GM19468 (cell line): ENCODE results near the gene PHF21B.

Experiments used
- ATAC-seq: cut with Tn5 transposase; IDR thresholded peaks from one replicate; pipeline ENCODE4 v1.9.1; 2021; ENCODE audit warnings: mild to moderate bottlenecking, moderate library complexity, moderate number of reproducible peaks; ENCODE audit not compliant: unreplicated experiment; ENCODE audit errors: extremely low read depth

PHF21B gene

DNA sequence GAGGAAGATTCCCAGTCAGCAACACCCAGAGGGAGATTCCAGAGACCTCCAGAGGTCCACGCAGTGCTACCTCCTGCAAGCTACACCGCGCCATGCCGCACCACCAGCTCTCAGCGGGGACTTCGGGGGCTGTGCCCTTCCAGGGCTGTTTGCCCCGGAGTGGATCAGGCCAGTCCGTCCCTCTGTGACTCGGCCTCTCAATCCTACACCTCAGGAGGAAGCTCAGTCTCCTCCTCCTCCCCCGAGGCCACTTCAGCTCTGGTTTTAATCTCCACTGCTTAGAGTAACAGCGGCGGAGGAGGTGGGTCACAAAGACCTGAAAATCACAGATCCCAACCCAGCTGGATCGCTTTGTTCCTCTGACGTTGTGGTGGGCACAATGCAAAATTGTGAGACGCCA is 68.6 kb downstream of the PHF21B start:
- ATAC-seq: no peak

DNA sequence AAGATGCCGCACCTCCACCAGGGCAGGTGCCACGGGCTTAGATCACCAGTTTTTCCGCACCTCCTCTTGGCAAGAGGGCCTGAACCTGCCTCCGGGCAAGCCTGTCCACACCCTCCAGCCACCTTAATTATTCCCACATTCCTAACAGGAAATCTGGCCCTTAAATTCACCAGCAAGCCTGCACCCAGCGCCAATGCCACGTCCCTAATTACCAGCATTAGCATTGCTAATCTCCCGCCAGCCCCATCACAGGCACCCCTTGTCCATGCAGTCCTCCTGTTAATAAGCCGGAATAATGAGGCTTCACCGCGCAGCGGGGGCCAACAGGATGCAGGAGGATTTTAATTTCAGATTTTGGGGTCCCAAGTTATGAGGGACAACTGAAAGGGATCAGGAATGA is 69.7 kb downstream of the PHF21B start:
- ATAC-seq: no peak

DNA sequence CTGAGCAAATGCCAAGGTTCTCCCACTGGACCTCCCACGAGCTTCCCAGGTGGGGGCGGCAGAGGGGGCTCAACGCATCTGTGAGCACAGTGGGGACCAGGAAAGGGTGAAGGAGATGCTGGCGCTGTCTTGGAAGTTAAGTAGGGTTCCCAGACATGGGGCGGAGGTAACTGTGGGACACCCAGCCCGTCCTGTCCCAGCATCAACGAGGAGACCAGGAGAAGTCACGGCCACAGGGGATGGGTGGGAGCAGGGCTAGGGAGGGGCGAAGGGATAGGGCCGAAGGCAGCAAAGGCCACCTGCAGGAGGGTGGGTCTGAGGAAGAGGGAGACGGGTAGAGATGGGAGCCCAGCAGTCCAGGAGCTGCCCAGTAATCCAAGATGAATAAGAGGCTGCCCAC is 70.4 kb downstream of the PHF21B start:
- ATAC-seq: no peak

DNA sequence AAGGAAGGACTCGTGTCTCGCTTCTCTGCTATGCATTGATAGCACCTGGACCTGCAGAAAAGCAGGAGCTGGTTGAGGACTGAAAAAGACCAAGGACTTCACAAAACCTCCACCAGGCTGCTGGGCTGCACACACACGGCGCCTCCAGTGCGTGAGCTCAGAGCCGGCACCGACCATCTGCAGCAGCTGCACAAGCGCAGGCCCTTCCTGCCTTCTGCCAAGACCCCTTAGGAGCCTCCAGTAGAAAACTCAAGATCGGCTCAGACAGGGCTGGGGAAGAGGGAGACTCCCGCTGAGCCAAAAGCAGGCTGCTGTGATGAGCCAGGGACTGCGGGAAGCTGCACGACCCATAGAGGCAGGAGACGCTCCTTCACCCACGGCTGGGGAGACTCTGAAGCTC is 70.9 kb downstream of the PHF21B start:
- no peak for ATAC-seq

DNA sequence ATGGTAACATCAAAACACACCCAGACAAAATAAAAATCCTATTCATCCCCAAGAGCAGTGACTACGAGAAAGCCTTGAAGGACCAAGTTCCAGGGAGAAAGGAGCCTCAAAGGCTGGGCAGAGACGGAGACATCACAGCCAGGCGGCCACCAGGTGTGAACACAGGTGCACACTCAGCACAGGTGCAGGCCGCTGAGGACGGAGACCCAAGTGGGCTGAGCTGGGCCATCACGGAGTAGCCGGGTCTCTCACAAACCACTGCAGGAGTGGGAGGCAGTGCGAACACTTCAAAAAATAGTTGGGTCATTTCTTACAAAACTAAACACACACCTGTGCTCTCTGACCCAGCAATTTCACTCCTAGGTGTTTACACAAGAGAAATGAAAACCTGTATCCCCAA is 72.6 kb downstream of the PHF21B start:
- no peak for ATAC-seq

DNA sequence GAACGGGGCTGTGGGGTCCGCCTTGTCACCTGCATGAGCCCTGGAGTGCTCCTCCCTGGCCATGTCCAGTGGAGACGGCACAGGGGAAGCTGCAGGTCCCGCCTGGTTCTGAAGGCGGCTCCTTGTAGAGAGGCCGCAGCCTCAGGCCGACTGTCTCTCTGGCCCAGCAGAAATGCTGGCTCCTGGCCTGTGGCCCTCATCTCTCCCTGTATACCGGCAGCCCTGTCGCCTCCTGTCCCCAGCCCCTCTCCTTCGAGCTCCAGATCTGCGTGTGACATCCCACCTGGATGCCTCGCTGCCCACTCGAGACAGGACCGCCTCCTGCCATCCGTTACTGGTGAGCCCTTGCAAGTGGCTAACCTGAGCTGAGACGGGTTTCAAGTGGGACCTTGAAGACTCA is 73.6 kb downstream of the PHF21B start:
- no peak for ATAC-seq

DNA sequence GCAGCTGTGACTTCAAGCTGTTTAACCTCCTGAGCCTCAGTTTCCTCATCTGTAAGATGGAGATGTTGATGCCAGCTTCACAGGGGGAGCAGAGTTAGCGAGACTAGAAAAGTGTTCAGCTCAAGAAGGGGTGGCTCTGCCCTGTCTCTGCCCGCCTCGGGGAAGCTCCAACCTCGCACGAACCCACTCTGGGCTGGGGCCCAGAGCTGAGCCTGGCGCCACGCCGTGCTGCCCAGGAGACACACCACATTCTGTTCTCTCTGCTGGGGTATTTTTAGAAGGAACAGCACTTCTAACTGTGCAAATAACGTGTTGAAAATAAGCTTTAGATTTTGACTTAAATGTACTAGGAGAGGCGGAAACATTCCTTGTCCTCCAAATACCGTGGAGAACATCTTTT is 74.1 kb downstream of the PHF21B start:
- no peak for ATAC-seq

DNA sequence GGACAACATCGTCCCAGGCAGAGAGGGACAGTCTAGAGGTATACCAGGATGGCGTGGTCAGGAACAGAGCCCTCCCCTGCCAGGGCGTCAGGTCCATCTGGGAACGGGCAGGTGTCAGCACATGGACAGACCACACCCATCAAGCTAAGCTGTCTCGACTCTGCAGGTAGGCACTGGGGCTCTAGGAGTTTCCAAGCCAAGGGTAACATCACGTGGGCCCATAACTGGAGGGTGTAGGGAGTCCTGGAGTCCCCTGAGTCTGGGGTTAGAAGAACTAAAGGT is 75.4 kb downstream of the PHF21B start:
- ATAC-seq: no peak

DNA sequence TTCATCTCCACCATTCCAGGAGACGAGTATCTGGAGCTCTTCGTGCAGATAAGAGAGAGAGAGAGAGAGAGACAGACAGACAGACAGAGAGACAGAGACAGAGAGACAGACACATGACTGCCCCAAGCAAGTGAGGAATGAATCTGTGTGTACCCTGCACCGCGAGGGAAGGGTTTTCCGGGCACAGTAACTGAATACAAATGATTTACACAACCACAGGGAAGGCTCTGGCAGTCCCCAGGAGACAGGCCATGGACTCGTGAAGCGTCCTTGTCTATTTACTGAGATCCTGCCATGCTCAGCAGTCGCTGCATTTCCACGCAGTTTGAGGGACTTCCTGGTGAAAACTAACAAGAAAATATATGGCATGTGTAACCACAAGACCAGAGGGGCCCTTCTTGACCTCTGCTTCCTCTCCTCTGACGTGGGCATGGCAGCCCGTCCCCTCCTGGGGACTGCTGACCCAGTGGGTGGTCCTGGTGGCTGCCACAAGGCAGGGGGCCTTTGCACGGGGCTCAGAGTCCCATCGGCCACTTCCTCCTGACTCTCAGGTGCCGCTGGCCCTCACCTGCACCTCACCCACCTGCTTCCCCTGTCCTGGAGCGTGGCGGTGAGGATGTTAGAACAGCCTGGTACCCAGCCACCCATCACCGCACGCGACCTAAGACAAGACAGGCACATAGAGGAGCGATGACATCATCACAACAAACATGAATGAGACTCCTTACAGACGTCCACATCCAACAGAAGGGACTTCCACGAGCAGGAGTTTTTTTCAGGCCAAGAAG is 75.9 kb downstream of the PHF21B start:
- ATAC-seq: no peak

DNA sequence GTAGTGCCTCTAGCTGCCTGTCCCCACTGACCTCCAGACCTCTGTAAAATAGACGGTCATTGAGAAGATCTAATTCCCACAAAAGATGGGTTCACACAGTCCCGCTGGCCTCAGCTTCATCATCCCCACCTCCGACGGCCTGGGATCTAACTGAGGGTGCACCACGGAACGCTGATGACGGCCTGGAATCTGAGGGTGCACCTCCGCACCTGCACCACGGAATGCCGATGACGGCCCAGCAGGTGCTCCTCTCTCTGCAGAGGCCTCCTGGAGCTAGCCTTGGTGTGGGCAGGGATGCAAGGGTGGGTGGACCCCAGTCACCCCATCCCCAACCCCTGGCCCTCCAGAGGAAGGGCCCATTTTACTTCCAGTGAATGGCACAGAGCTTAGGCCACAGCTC is 77.3 kb downstream of the PHF21B start:
- ATAC-seq: no peak

DNA sequence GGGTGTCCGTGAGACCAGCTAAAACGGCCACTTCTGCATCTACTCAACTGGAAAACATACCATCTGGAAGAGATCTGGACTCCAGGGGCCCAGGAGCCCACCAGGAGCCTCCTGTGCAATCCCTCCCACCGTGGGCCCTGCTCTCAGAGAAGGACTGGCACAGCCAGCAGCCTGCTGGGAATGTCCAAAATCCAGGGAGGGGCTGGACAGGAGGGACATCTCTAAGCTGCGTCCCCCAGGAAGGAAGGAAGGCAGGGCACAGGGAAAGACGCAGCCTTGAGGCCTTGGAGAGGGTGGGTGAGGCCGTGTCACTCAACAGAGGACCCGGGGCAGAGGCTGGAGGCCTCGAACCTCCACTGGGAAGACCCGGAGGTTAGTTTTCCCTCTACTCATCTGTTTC is 78.0 kb downstream of the PHF21B start:
- no peak for ATAC-seq

DNA sequence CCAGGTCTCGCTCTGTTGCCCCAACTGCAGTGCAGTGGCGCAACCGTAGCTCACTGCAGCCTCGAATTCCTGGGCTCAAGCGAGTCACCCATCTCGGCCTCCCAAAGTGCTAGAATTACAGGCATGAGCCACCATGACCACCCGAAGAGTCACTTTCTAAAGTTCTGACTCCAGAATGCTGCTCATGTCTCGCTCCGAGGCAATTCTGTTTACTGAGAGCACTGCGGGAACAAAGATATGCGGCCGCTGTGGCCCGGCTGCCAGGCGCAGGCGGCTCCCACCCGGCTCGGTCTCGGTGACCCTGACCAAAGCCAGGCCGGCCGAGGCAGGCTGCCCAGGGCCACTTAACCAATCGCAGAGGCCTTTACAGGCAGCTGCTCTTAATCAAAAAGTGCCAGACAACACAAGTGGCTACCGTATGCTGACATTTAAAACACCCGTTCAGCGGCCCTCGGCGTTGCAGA is 78.7 kb downstream of the PHF21B start:
- no peak for ATAC-seq

DNA sequence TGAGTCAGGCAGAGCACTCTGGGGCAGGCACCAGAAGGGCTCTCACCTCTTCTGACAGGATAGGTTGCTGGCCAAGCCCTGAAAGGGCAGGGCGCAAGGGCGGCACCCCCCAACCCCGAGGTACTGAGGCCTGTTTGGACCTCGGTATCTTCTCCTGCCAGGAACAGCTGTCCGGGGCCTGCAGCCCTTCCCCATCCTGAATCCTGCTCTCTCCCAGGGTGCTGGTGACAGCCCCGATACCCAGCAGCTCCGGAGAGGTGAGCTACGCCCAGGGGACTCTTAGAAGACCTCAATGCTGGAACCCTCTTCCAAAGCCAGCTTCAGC is 79.1 kb downstream of the PHF21B start:
- ATAC-seq: no peak

DNA sequence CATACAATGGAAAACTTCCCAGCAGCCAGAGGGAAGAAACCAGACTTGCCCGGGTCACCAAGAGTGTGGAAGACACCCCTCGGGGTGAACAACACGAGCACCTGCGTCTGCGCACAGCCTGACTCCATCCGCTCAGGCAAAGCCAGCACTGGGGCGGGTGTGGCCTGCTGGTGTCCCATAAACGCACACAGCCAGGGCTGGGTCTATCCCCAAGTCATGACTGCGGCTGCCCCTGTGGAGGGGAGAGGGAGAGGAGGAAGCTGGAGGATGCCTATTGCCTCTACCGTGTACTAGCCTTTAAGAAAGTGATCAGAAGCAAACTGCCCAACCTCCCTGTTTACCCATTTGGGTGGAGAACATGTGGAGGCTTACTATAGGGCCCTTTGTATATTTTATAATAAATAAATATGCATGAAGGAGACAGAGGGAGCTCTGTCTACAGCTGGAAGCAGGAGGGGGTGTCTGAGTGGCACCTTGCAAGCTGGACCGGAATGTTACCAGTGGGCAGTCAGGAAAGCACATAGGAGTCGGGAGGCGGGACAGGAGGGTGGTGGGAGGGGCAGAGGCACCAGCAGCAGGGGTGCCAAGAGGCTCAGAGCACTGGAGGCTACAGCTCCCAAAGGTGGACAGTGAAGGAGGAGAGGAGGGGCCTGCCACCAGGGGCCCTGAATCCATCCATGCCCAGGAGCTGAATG is 79.6 kb downstream of the PHF21B start:
- ATAC-seq: no peak

DNA sequence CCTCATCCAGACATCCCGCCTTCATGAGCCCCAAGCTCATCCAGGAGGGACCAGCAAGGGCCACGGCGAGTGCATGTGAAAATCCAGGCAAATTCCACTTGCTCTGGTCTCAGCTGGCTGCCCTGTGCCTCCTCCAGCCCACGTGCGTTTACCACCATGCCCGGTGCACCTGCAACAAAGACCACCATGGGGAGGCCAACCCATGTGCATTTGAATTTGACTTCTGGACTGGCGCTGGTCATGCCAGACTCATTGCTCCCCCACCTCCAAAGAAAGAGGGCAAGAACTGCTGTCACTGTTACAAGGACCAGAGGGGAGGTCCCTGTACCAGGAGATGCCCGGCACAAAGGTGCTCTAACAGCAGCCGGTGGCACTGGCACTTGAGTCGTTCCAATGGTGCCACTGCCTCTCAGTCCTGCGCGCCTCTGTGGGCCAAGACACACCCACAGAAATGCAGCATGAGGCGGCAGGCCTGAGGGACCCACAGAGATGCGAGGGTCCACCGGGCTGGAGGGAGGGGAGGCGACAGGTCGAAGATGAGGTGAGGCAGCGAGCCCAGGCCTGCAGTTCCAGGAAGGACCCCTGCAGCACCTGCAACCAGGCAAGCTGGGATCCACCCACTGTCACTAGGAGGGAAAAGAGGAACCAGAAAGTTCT is 80.3 kb downstream of the PHF21B start:
- no peak for ATAC-seq

DNA sequence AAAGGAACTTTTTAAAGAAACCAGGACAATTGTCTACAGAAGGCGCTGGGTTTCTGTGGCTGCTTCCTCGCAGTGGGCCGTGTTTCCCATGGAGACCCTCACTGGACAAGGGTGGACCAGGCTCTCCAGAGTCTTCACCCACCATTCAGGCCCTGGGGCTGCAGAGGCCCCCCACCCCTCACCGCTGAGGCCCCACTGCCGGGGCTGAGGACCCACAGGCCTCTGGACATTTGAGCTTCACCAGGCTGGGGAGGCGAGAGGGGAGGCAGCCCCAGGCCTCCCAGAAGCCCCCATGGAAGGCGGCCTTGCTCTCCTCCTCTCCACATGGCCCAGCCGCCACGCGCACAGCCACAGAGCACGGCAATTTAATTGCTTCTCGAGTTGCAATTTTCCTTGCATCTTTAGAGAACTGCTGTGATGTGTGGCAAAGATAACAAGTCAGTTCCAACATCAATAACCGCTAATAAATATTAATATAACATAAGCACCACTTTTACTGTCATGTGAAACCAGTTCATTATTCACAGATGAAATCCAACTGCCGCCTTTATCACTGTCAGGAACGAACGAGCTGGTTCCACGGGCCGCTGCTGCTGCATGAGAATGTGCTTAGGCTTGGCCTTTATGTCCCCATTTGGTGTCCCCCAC is 81.0 kb downstream of the PHF21B start:
- ATAC-seq: no peak

DNA sequence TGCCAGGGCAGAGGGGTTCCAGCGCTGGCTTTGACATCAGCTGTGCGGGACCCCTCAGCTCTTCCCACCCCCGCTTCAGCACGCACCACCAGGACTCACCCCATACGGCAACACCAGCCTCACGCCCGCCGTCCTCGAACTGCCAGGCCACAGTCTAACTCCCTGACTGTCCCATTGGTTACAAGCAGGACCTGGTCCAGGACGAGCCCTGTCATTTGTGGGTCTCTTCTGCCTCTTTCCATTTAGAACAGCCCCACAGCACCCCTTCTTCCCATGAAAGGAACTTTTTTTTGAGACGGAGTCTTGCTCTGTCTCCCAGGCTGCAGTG is 81.7 kb downstream of the PHF21B start:
- no peak for ATAC-seq

DNA sequence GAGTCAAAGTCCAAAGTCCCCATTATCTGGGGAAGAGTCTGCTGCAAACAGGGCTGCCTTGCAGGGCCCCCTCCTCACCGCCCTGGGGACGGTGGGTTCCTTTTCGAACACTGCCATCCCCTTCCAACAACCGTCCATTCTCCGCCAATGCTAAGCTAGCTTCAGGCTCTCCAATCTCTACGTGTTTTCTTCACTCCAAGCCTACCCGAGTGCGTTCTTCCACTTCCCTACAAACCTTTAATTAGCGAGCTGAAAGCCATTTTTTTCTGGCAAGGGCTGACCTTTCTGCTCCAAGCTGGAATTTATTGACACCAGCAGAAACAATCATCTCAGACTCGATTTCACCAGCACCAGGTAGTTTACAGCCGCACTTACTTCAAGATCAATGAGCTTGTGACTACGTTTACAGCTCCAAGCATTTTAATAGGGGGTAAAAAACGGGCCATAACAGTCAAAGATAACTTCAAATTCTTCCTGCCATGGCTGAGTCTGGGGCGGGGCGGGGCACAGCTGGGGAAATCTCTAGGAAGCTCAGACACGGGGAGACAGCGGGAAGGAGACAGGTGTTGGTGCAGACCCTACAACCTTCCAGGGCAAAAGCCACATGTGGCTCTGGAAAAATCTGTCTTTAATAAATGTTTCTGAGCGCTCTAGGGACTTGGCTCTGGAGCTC is 82.2 kb downstream of the PHF21B start:
- ATAC-seq: no peak

DNA sequence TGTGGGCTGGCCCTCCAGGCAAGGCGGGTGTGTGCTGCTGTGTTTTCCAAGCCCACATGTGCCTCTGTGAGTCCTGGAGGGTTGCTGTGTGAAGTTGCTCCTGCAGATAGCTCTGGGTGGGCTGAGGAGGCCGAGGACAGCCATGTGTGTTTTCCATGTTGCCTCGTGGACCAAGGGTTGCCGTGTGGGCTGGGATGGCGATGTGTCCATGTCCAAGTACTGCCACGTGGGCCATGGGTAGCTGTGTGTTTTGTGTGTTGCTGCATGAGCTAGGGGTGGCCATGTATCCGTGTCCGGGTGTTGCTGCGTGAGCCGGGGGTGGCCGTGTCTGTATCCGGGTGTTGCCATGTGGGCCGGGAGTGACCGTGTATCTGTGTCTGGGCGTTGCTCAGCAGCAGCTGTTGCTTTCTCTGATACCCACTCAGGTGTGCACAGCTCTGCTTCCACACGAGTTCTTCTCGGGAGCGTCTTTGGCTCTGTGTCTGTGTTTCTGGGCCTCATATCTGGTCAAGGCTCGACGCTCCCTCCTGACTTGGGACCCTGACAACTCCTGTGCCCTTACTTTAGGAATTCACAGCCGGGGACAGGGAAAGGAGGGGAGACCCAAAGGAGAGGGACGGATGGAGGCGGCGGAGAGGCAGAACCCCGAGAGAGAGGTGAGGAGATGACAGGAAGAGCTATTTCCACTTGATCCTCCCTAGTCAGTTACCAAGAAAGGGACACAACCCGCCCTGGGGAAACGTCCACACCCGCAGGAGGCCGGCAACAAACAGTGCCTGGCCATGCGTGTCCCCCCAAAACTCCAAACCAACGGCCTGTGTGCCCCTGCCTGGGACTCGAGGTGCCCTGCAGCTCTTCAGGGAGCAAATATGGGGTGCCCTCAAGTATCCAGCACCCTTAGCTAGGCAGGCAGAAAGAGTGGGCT is 83.1 kb downstream of the PHF21B start:
- ATAC-seq: no peak

DNA sequence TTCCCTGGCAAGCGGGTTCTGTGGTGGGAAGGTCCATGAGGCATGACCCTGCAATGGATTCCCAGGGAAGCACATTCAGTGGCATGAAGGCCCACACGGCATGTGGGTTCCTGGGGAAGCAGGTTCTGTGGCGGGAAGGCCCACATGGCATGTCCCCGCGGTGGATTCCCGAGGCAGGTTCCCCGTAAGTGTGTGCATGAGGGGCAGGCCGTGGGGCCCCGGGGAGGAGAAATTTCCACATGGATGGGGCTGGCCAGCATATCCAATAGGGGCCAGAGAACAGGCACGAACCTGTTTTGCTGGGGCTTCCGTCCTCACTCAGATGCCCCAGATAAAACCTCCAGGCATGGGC is 83.7 kb downstream of the PHF21B start:
- ATAC-seq: no peak
